MCF 10A (cell line): ENCODE results near the gene ELMO1. TPM values are rescaled to one million over a fixed set of nuclear protein-coding genes. Genes with fewer than 3 reads are reported as not detected.

ENCODE experiments used
- BruUV-seq: library from RNA; stranded (reverse); fragments of 400-500 nt; replicated peaks from 2 replicates; lab custom pipeline; 2021; lab: Mats Ljungman, UMichigan
- CTCF ChIA-PET: fragments of 300-600 bp; sonication (Branson Sonifier 250); formaldehyde crosslinking; extraction: SDS; loops from one replicate; lab custom pipeline; 2021; ENCODE audit warnings: antibody characterized with exemption, inconsistent platforms; lab: Yijun Ruan, JAX
- POLR2A ChIA-PET: fragments of 300-600, 350-650 bp; sonication (Branson Sonifier 250); formaldehyde crosslinking; extraction: SDS; loops from one replicate; lab custom pipeline; 2020; ENCODE audit warnings: antibody characterized with exemption, inconsistent platforms; lab: Yijun Ruan, JAX
- DNase-seq: peaks from one replicate; pipeline ENCODE4 v3.0.0-alpha.2; 2018; ENCODE audit not compliant: unreplicated experiment
- H3K27ac Mint-ChIP-seq: one replicate; pipeline ENCODE4 v1.8.0; 2022; ENCODE audit warnings: mild to moderate bottlenecking, low read depth, mixed read lengths; ENCODE audit not compliant: unreplicated experiment
- H3K27me3 Mint-ChIP-seq: one replicate; pipeline ENCODE4 v1.8.0; 2022; ENCODE audit warnings: mixed read lengths; ENCODE audit not compliant: insufficient read depth, unreplicated experiment
- H3K36me3 Mint-ChIP-seq: one replicate; pipeline ENCODE4 v1.8.0; 2022; ENCODE audit warnings: mild to moderate bottlenecking, moderate library complexity, mixed read lengths; ENCODE audit not compliant: insufficient read depth, unreplicated experiment
- H3K4me1 Mint-ChIP-seq: one replicate; pipeline ENCODE4 v1.8.0; 2022; ENCODE audit warnings: mixed read lengths; ENCODE audit not compliant: insufficient read depth, unreplicated experiment
- H3K4me3 Mint-ChIP-seq: one replicate; pipeline ENCODE4 v1.8.0; 2022; ENCODE audit warnings: mild to moderate bottlenecking, moderate library complexity, mixed read lengths; ENCODE audit not compliant: unreplicated experiment
- H3K9me3 Mint-ChIP-seq: one replicate; pipeline ENCODE4 v1.8.0; 2022; ENCODE audit warnings: mixed read lengths; ENCODE audit not compliant: unreplicated experiment
- CTCF ChIP-seq: fragments of 200-600 bp; IDR thresholded peaks from one replicate; pipeline ENCODE4 v1.8.0; 2022; ENCODE audit warnings: antibody characterized with exemption, mild to moderate bottlenecking; ENCODE audit not compliant: unreplicated experiment
- intact Hi-C: fragments of 100-400 bp; cut with micrococcal nuclease; formaldehyde crosslinking; loops from 2 replicates; pipeline ENCODE4 v1.14.1; 2022
- total RNA-seq: library from RNA; stranded (reverse); gene quantifications from 2 replicates; pipeline ENCODE4 v1.2.3, GENCODE V29; 2022

The ELMO1 gene
- total RNA-seq, 1 experiment from 2014 or later: 0.30 TPM

- H3K27me3 Mint-ChIP-seq: no peaks in the 10 kb centered on the region
- no peak overlapping the region for H3K4me3 Mint-ChIP-seq
- no peaks in the 10 kb centered on the region for H3K9me3 Mint-ChIP-seq
- BruUV-seq: no TSS peak
- DNase-seq: no peak
- no peak overlapping the region for H3K27ac Mint-ChIP-seq
- no peak for TF ChIP-seq CTCF
- peaks cover 5% of the 10 kb centered on the region for H3K4me1 Mint-ChIP-seq
- intact Hi-C loops: no loop called here
- POLR2A ChIA-PET: no interaction called here
- H3K36me3 Mint-ChIP-seq: no peaks in the 10 kb centered on the region
- CTCF ChIA-PET: no interaction called here
Measured at GRCh38 chr7:36923185-36923584, 525.5 kb downstream of the ELMO1 start.

- H3K27ac Mint-ChIP-seq: no peak overlapping the region
- BruUV-seq: no TSS peak
- no peak for DNase-seq
- no peaks in the 10 kb centered on the region for H3K36me3 Mint-ChIP-seq
- ChIA-PET POLR2A (interaction anchor here (0.7 kb wide), 1 partner anchor 149 kb away, joined by 4 read pairs; no protein-coding TSS in a partner anchor), CTCF (interaction anchor here (0.6 kb wide), 1 partner anchor 300 kb away, joined by 3 read pairs; no protein-coding TSS in a partner anchor)
- H3K27me3 Mint-ChIP-seq: no peaks in the 10 kb centered on the region
- no peak for TF ChIP-seq CTCF
- H3K4me1 Mint-ChIP-seq: peaks cover 5% of the 10 kb centered on the region
- H3K4me3 Mint-ChIP-seq: no peak overlapping the region
- intact Hi-C loops: no loop called here
- no peaks in the 10 kb centered on the region for H3K9me3 Mint-ChIP-seq
Measured at GRCh38 chr7:36920433-36920832, 528.2 kb downstream of the ELMO1 start.

GRCh38 chr7:36919738-36920137 is 528.9 kb downstream of the ELMO1 start:
- no peak for DNase-seq
- ChIA-PET CTCF (interaction anchor here (0.6 to 0.9 kb wide), 2 partner anchors 262 to 300 kb away, joined by 3 read pairs; no protein-coding TSS in a partner anchor), POLR2A (interaction anchor here (0.7 kb wide), 1 partner anchor 150 kb away, joined by 4 read pairs; no protein-coding TSS in a partner anchor)
- Mint-ChIP-seq H3K27me3 (no peaks in the 10 kb centered on the region), H3K27ac (no peak overlapping the region), H3K36me3 (no peaks in the 10 kb centered on the region), H3K9me3 (no peaks in the 10 kb centered on the region), H3K4me1 (peaks cover 5% of the 10 kb centered on the region), H3K4me3 (no peak overlapping the region)
- BruUV-seq: no TSS peak
- no peak for TF ChIP-seq CTCF
- intact Hi-C loops: no loop called here

GRCh38 chr7:36918591-36918990 is 530.1 kb downstream of the ELMO1 start:
- Mint-ChIP-seq H3K27ac (no peak overlapping the region), H3K4me1 (peaks cover 2% of the 10 kb centered on the region), H3K9me3 (no peaks in the 10 kb centered on the region), H3K36me3 (no peaks in the 10 kb centered on the region), H3K27me3 (no peaks in the 10 kb centered on the region), H3K4me3 (no peak overlapping the region)
- intact Hi-C loops: no loop called here
- no peak for DNase-seq
- BruUV-seq: no TSS peak
- no peak for TF ChIP-seq CTCF
- ChIA-PET POLR2A (no interaction called here), CTCF (no interaction called here)
